ENCODE measurements around the gene CNNM2.

The CNNM2 gene

DNA sequence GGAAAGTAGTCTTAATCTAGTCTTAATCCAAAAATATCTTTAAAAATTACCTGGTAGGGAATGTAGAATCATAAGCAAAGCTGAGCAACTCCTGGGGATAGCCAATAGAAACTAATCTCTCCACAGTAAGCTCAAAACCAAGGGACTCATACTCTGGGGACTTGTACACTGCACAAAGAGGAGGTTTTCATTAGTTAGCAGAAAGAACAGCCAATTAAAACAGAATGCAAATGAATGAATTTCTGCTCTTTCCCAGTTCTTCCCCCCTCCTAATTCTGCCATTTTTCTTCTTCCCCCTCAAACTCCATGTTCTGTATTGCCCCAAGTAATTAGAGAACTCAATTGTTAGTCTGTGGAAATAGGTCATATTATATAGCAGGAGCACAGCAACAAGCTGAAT, 188.4 kb downstream of the CNNM2 start:
- no peaks in the 10 kb centered on the region for H3K27me3 ChIP-seq (ENCODE audit: low read length)
- no peaks in the 10 kb centered on the region for H3K79me2 ChIP-seq (ENCODE audit: insufficient read depth, low read length)
- H3K4me2 ChIP-seq (ENCODE audit: low read depth, low read length, poor library complexity, severe bottlenecking): no peak overlapping the region
- H4K20me1 ChIP-seq (ENCODE audit: low read depth, low read length): no peaks in the 10 kb centered on the region
- H3F3A ChIP-seq (ENCODE audit: insufficient read depth): no peaks in the 10 kb centered on the region; the same call in 1 of the 2 replicates
- H3K9me3 ChIP-seq (ENCODE audit: insufficient read depth, low read length): no peaks in the 10 kb centered on the region
- TF ChIP-seq, protein P1, sequence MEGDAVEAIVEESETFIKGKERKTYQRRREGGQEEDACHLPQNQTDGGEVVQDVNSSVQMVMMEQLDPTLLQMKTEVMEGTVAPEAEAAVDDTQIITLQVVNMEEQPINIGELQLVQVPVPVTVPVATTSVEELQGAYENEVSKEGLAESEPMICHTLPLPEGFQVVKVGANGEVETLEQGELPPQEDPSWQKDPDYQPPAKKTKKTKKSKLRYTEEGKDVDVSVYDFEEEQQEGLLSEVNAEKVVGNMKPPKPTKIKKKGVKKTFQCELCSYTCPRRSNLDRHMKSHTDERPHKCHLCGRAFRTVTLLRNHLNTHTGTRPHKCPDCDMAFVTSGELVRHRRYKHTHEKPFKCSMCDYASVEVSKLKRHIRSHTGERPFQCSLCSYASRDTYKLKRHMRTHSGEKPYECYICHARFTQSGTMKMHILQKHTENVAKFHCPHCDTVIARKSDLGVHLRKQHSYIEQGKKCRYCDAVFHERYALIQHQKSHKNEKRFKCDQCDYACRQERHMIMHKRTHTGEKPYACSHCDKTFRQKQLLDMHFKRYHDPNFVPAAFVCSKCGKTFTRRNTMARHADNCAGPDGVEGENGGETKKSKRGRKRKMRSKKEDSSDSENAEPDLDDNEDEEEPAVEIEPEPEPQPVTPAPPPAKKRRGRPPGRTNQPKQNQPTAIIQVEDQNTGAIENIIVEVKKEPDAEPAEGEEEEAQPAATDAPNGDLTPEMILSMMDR (IDR thresholded peaks at IDR 0.05; ENCODE audit: insufficient read depth, low read length, poor library complexity, severe bottlenecking): no peak
- TF ChIP-seq EZH2phosphoT487 (conservative IDR thresholded peaks at IDR 0.05; ENCODE audit: low read length): no peak
- H3K9ac ChIP-seq (ENCODE audit: low read length): no peak overlapping the region
- peaks cover 15% of the 10 kb centered on the region; the same call in 1 of the 2 replicates for H3K36me3 ChIP-seq (ENCODE audit: low read length)
- H3K4me3 ChIP-seq (ENCODE audit: insufficient read depth, low read length, poor library complexity, severe bottlenecking): no peak overlapping the region
- H3K9me2 ChIP-seq (replicated peaks; ENCODE audit: insufficient read depth, low read length): no peaks in the 10 kb centered on the region
- no peak overlapping the region for H2AFZ ChIP-seq (ENCODE audit: low read depth, low read length, severe bottlenecking)
- H3K27ac ChIP-seq (ENCODE audit: low read depth, low read length): no peak overlapping the region

DNA sequence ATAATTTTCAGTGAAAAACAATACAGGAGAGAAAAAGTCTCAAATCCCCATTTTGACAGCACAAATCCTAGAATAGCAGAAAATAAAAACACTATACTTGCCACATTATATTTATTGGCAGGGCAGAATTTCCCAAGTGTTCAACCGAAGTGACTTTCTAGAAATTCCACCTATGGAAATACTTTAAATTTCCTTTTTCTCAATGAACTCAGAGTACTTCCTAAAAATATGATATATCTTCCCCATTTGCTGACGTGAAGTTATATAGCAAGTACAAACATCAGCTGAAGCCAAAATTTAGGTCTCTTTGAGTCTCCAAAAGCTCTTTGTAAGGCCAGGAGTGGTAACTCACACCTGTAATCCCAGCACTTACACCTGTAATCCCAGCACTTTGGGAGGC, 191.7 kb downstream of the CNNM2 start:
- no peaks in the 10 kb centered on the region for H3F3A ChIP-seq (ENCODE audit: insufficient read depth)
- no peaks in the 10 kb centered on the region for H3K9me2 ChIP-seq (replicated peaks; ENCODE audit: insufficient read depth, low read length)
- peaks cover 11% of the 10 kb centered on the region; the same call in 1 of the 2 replicates for H3K36me3 ChIP-seq (ENCODE audit: low read length)
- no peak overlapping the region for H3K4me3 ChIP-seq (ENCODE audit: insufficient read depth, low read length, poor library complexity, severe bottlenecking)
- no peaks in the 10 kb centered on the region for H3K27me3 ChIP-seq (ENCODE audit: low read length)
- no peak overlapping the region for H3K9ac ChIP-seq (ENCODE audit: low read length)
- TF ChIP-seq, protein P1 (IDR thresholded peaks at IDR 0.05; ENCODE audit: insufficient read depth, low read length, poor library complexity, severe bottlenecking): no peak
- no peak for TF ChIP-seq EZH2phosphoT487 (conservative IDR thresholded peaks at IDR 0.05; ENCODE audit: low read length)
- no peak overlapping the region for H3K4me2 ChIP-seq (ENCODE audit: low read depth, low read length, poor library complexity, severe bottlenecking)
- no peak overlapping the region for H3K27ac ChIP-seq (ENCODE audit: low read depth, low read length)
- no peaks in the 10 kb centered on the region; the same call in 1 of the 2 replicates for H3K79me2 ChIP-seq (ENCODE audit: insufficient read depth, low read length)
- H3K9me3 ChIP-seq (ENCODE audit: insufficient read depth, low read length): no peaks in the 10 kb centered on the region
- H2AFZ ChIP-seq (ENCODE audit: low read depth, low read length, severe bottlenecking): no peak overlapping the region
- no peaks in the 10 kb centered on the region for H4K20me1 ChIP-seq (ENCODE audit: low read depth, low read length)

DNA sequence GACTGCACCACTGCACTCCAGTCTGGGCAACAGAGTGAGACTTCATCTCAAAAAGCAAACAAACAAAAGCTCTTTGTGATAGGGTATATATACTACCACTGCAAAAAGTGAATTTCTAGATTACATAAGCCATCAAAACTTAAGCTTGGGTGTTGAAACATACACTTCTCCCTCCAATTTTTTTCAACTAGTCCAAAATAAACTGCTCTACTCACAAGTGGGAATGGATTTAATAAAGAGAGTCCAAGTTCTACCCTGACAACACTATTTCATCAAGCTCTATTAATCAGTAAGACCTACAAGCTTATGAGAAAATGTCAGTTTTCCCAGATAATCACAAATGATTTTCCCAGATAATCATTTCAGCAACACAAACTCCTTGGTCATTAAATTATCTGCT, 192.3 kb downstream of the CNNM2 start:
- no peak for TF ChIP-seq EZH2phosphoT487 (conservative IDR thresholded peaks at IDR 0.05; ENCODE audit: low read length)
- TF ChIP-seq, protein P1 (IDR thresholded peaks at IDR 0.05; ENCODE audit: insufficient read depth, low read length, poor library complexity, severe bottlenecking): no peak
- Histone ChIP-seq H3K4me3 (ENCODE audit: insufficient read depth, low read length, poor library complexity, severe bottlenecking) (no peak overlapping the region), H3K36me3 (ENCODE audit: low read length) (peaks cover 7% of the 10 kb centered on the region; the same call in 1 of the 2 replicates), H3K9ac (ENCODE audit: low read length) (no peak overlapping the region), H3K4me2 (ENCODE audit: low read depth, low read length, poor library complexity, severe bottlenecking) (no peak overlapping the region), H3K27ac (ENCODE audit: low read depth, low read length) (no peak overlapping the region), H2AFZ (ENCODE audit: low read depth, low read length, severe bottlenecking) (no peak overlapping the region), H3K79me2 (ENCODE audit: insufficient read depth, low read length) (no peaks in the 10 kb centered on the region; the same call in 1 of the 2 replicates), H3K27me3 (ENCODE audit: low read length) (no peaks in the 10 kb centered on the region), H3K9me3 (ENCODE audit: insufficient read depth, low read length) (no peaks in the 10 kb centered on the region), H4K20me1 (ENCODE audit: low read depth, low read length) (no peaks in the 10 kb centered on the region), H3F3A (ENCODE audit: insufficient read depth) (no peaks in the 10 kb centered on the region), H3K9me2 (replicated peaks; ENCODE audit: insufficient read depth, low read length) (no peaks in the 10 kb centered on the region)

All from SU-DHL-6 (cell line).